Osteocyte (in vitro differentiated cells): Measurements from ENCODE around the gene BCKDHB. TPM values are rescaled to one million over a fixed set of nuclear protein-coding genes. Genes with fewer than 3 reads are reported as not detected.

Experiments
- DNase-seq: peaks from one replicate; pipeline ENCODE4 v3.0.0; 2021; ENCODE audit warnings: mixed read lengths; ENCODE audit not compliant: unreplicated experiment; ENCODE audit errors: extremely low spot score
- H3K27ac Mint-ChIP-seq: one replicate; pipeline ENCODE4 v1.8.0; 2021; ENCODE audit warnings: mild to moderate bottlenecking, mixed read lengths; ENCODE audit not compliant: unreplicated experiment
- H3K27me3 Mint-ChIP-seq: one replicate; pipeline ENCODE4 v1.8.0; 2021; ENCODE audit warnings: mixed read lengths; ENCODE audit not compliant: unreplicated experiment
- H3K36me3 Mint-ChIP-seq: one replicate; pipeline ENCODE4 v1.8.0; 2021; ENCODE audit warnings: mixed read lengths; ENCODE audit not compliant: unreplicated experiment
- H3K4me1 Mint-ChIP-seq: one replicate; pipeline ENCODE4 v1.8.0; 2021; ENCODE audit warnings: mixed read lengths; ENCODE audit not compliant: unreplicated experiment
- H3K4me3 Mint-ChIP-seq: one replicate; pipeline ENCODE4 v1.8.0; 2021; ENCODE audit warnings: mild to moderate bottlenecking, moderate library complexity, mixed read lengths; ENCODE audit not compliant: unreplicated experiment
- H3K9me3 Mint-ChIP-seq: one replicate; pipeline ENCODE4 v1.8.0; 2021; ENCODE audit warnings: mixed read lengths; ENCODE audit not compliant: unreplicated experiment
- total RNA-seq: library from RNA; stranded (reverse); gene quantifications from 2 replicates; pipeline ENCODE4 v1.2.1, GENCODE V29; 2021
- TF ChIP-seq, protein P1 (sequence below): fragments of 200-600 bp; sonication (generic); IDR thresholded peaks from 2 replicates; pipeline ENCODE4 v1.5.0; 2021; ENCODE audit warnings: antibody characterized with exemption, mild to moderate bottlenecking, moderate library complexity

The BCKDHB gene
- total RNA-seq, 1 donor from 2014 or later, result 20.4 TPM

DNA sequence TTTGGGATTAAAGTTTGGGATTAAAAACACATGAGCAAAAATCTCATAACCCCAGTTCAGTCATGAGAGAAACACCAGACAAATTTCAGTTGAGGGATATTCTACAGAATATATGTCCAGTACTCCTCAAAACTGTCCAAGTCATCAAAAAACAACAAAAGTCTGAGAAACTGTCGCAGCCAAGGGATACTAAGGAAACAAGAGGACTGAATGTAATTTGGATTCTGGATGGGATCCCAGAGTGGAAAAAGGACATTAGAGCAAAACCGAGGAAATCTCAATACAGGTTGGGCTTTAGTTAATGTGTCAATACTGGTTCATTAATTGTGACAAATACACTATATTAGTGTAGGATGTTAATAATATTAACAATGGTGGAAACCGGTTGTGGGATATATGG, 219.3 kb downstream of the BCKDHB start:
- Mint-ChIP-seq H3K9me3 (no peaks in the 10 kb centered on the region), H3K4me1 (peaks cover 8% of the 10 kb centered on the region), H3K27ac (no peak overlapping the region), H3K27me3 (no peaks in the 10 kb centered on the region), H3K36me3 (no peaks in the 10 kb centered on the region), H3K4me3 (no peak overlapping the region)
- TF ChIP-seq, protein P1, sequence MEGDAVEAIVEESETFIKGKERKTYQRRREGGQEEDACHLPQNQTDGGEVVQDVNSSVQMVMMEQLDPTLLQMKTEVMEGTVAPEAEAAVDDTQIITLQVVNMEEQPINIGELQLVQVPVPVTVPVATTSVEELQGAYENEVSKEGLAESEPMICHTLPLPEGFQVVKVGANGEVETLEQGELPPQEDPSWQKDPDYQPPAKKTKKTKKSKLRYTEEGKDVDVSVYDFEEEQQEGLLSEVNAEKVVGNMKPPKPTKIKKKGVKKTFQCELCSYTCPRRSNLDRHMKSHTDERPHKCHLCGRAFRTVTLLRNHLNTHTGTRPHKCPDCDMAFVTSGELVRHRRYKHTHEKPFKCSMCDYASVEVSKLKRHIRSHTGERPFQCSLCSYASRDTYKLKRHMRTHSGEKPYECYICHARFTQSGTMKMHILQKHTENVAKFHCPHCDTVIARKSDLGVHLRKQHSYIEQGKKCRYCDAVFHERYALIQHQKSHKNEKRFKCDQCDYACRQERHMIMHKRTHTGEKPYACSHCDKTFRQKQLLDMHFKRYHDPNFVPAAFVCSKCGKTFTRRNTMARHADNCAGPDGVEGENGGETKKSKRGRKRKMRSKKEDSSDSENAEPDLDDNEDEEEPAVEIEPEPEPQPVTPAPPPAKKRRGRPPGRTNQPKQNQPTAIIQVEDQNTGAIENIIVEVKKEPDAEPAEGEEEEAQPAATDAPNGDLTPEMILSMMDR, result no peak
- DNase-seq, result no peak

DNA sequence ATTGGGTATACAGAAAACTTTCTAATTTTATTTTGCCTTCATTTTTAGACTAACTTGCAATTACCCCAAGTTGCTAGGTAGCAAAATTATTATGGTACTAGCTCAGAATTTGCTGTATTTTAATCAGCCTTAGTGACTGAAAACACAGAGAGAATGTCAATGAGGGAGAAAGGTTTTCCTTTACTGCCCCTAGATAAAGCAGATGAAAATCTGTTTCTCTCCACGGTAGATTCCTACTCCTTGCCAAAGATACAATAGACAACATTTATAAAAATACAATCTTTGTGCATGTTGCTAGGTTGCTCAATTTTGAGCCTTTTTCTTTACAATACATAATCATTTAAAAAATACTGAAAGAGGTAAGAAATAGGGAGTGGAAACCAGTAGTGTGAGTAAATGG, 222.2 kb downstream of the BCKDHB start:
- DNase-seq, result no peak
- no peak overlapping the region for H3K27ac Mint-ChIP-seq
- H3K27me3 Mint-ChIP-seq, result no peaks in the 10 kb centered on the region
- no peaks in the 10 kb centered on the region for H3K9me3 Mint-ChIP-seq
- H3K4me3 Mint-ChIP-seq, result no peak overlapping the region
- peaks cover 8% of the 10 kb centered on the region for H3K4me1 Mint-ChIP-seq
- H3K36me3 Mint-ChIP-seq, result no peaks in the 10 kb centered on the region
- TF ChIP-seq, protein P1, result no peak

DNA sequence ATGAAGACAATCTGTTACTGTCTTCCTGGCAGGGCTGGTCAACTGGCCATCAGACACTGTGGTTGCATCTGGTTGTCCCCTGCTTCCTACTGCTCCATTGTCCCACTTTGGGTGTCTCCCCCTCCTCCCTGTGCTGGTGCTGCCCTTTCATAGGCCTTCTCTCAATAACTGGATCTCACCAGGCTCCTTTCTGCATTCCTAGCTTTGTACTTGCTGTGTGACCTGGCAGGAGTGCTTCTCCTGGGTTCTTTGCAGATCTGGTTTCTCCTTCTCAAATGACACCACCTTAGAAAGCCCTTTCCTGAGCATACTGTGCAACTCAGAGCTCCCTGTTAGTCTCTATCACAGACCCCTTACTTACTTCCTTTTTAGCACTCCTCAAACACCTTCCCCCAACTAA, 223.0 kb downstream of the BCKDHB start:
- peaks cover 10% of the 10 kb centered on the region for H3K4me1 Mint-ChIP-seq
- DNase-seq, result no peak
- no peaks in the 10 kb centered on the region for H3K36me3 Mint-ChIP-seq
- no peak overlapping the region for H3K27ac Mint-ChIP-seq
- H3K9me3 Mint-ChIP-seq, result no peaks in the 10 kb centered on the region
- no peak overlapping the region for H3K4me3 Mint-ChIP-seq
- TF ChIP-seq, protein P1, result no peak
- no peaks in the 10 kb centered on the region for H3K27me3 Mint-ChIP-seq

DNA sequence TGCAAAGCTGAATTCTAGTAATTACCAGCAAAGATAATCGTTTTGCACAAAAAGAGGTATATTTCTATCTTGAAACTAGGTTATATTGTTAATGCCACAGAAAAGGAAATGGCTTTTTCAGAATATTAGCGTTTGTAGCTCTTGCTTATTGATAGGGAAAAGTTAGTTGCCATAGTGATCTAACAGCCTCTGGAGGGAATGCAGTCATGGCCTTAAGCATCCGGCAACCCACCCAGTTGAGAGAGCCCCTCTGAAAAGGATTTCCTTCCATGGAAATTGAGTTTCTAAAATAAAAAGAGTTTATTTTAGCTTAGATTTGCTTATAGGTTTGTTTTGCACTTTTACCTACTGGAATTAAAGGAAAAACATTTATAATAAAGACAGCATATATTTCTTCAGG, 224.5 kb downstream of the BCKDHB start:
- H3K27me3 Mint-ChIP-seq, result no peaks in the 10 kb centered on the region
- H3K4me3 Mint-ChIP-seq, result no peak overlapping the region
- DNase-seq, result no peak
- TF ChIP-seq, protein P1, result no peak
- H3K36me3 Mint-ChIP-seq, result no peaks in the 10 kb centered on the region
- no peaks in the 10 kb centered on the region for H3K9me3 Mint-ChIP-seq
- H3K4me1 Mint-ChIP-seq, result peaks cover 16% of the 10 kb centered on the region
- no peak overlapping the region for H3K27ac Mint-ChIP-seq

DNA sequence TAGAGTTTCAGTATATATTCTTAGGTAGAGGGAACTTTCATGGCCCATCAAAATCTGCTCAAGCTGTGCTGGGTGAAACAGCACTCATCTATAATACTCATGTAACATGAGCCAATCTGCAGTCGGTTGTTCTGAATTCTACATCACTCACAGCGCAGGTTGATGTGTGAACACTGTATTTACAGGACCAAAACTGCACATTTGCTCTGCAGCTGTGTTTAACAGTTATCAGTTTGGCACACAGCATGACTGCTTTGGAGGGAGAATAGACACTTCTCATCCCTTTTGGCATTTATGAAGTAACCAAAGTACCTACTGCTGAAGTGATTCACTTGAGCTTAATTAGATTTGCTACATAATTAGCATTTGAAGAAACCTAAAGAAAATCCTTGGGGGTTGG, 225.1 kb downstream of the BCKDHB start:
- TF ChIP-seq, protein P1, result no peak
- H3K4me1 Mint-ChIP-seq, result peaks cover 16% of the 10 kb centered on the region
- H3K9me3 Mint-ChIP-seq, result no peaks in the 10 kb centered on the region
- no peak for DNase-seq
- H3K27me3 Mint-ChIP-seq, result no peaks in the 10 kb centered on the region
- H3K36me3 Mint-ChIP-seq, result no peaks in the 10 kb centered on the region
- no peak overlapping the region for H3K27ac Mint-ChIP-seq
- no peak overlapping the region for H3K4me3 Mint-ChIP-seq
